GM12801 (cell line): Measurements from ENCODE around the gene NMNAT2.

Experiments
- TF ChIP-seq, protein P1 (sequence below): IDR thresholded peaks from one replicate; pipeline ENCODE4 v1.5.1; 2011; ENCODE audit warnings: control low read depth; ENCODE audit not compliant: insufficient read length; ENCODE audit errors: extremely low read depth

The NMNAT2 gene

DNA sequence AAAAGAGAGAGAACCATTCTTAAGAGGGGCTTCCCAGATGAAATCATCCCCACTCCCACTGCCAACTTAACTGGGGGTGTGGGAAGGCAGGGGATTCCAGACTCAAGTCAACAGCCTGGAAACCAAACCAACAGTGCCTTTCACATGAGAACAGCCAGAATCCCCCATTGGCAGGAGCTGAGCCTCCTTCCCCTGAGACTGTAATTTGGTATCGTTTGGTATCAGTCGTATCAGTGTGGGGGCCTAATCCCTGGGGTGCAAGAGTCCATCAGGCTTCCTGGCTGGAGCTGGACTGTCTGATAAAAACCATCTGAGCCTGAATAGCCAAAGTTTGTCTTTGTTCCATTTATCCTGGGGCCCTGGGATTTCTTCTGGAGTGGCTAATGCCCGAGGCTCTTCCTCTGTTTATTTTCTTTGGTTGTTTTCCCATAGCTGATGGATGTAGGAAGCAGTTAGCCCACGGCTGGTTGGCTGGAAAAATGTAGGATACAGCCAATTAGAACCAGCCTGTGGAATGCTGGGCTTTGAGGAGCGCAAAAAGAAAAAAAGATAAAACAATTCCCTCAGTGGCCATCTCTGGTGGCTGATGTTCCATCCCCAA, 147.5 kb downstream of the NMNAT2 start:
- TF ChIP-seq, protein P1, sequence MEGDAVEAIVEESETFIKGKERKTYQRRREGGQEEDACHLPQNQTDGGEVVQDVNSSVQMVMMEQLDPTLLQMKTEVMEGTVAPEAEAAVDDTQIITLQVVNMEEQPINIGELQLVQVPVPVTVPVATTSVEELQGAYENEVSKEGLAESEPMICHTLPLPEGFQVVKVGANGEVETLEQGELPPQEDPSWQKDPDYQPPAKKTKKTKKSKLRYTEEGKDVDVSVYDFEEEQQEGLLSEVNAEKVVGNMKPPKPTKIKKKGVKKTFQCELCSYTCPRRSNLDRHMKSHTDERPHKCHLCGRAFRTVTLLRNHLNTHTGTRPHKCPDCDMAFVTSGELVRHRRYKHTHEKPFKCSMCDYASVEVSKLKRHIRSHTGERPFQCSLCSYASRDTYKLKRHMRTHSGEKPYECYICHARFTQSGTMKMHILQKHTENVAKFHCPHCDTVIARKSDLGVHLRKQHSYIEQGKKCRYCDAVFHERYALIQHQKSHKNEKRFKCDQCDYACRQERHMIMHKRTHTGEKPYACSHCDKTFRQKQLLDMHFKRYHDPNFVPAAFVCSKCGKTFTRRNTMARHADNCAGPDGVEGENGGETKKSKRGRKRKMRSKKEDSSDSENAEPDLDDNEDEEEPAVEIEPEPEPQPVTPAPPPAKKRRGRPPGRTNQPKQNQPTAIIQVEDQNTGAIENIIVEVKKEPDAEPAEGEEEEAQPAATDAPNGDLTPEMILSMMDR, result no peak

GRCh38 chr1:183267646-183268431, 150.3 kb downstream of the NMNAT2 start:
- TF ChIP-seq, protein P1, result no peak

DNA sequence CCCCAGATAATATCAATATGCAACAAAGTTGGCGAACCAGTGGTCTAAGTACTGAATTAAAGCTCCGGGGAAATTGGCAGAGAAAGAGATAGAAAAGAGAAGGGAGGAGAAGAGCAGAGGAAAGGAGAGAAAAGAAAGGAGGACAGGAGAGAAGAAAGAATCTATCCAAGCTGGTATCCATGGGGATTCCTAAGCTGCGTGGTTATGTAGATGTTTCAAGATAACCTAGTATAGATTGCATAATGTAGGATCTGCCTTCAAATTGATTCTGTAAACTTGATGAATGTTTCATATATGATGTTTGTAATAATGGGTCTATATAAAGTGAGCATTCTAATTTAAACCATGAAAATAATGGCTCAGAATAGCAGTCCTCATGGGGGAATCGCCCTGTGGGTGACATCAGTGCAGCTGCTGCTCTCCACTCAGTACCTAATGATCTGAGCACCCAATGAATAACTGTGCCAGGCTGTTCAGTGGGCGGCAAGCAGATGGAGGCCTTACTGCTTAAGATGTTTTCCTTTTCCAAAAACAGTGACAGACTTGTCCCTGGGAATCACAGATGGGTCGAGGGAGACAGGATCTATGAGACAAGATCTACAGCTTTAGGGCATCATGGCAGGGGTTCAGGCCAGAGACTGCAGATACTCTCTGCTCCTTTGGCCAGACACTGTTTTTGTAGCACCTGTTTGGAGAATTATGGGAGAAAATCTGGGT, 154.1 kb downstream of the NMNAT2 start:
- TF ChIP-seq, protein P1, result no peak

DNA sequence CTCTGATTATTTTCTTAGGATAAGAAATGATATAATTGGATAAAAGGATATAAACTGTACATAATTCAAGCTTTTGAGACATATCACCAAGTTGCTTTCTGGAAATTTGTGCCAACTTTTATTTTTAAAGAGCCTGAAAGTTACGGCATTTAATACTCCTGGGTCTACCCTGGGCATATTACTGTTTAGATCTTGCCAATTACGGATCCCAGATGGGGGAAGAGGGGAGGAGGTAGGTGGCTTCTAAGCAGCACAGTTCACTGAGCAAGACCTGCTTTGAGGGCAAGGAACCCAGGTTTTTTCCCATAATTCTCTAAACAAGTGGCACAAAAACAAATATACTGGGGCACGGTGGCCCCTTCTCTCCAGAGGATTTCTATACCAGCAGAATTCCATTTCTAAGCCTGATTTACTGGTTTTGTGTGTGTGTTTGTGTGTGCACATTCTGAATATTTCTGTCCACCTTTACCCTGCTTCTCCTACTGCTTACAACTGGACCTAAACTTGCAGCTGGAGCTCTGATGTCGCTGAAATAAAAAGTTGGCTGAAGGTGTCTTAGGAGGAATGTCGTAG, 155.5 kb downstream of the NMNAT2 start:
- TF ChIP-seq, protein P1, result no peak

GRCh38 chr1:183259924-183260323, 158.3 kb downstream of the NMNAT2 start:
- TF ChIP-seq, protein P1, result no peak

DNA sequence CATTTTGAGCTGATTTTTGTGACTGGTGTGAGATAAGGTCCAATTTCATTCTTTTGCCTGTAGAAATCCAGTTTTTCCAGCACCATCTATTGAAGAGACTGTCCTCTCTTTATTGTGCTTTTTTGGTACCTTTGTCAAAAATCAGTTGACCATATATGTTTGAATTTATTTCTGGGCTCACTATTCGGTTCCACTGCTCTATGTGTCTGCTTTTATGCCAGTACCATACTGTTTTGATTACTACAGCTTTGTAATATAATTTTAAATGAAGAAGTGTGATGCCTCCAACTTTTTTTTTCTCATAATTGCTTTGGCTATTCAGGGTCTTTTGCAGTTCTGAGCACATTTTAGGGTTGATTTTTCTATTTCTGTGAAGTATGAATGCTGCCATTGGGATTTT, 163.1 kb downstream of the NMNAT2 start:
- TF ChIP-seq, protein P1, result no peak

DNA sequence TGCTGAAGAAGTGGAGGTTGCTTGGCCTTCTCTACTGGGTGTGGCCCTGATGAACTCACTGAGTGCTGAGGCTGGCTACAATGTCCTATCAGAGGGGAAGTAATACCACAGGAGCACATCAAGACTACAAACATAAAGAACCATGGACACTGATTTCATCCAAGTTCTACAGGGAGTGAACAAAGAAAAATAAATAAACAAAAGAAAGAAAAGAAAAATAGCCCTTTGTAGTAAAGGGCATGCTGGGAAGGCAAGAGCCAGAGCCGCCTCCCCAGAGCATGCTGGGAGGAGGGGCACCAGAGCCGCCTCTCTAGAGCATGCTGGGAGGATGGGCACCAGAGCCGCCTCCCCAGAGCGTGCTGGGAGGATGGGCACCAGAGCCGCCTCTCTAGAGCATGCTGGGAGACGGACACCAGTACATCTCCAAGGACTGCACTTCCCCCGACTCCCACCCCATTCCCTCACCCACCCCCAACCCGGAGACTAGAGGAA, 166.2 kb downstream of the NMNAT2 start:
- TF ChIP-seq, protein P1, result no peak
